Spinal cord (tissue), 10 donors: ENCODE results near the gene CRTC1. TPM values are rescaled to one million over a fixed set of nuclear protein-coding genes. Genes with fewer than 3 reads are reported as not detected.

Source experiments
- DNase-seq, 6 donors: peaks; one replicate each; pipeline versions ENCODE4 v3.0.0 to v3.0.0-alpha.2; 2013 to 2015; ENCODE audit warnings: low spot score in 6 of 6, low read depth in 4 of 6
- H3K27ac ChIP-seq: one replicate; pipeline ENCODE4 v1.5.1; 2013; ENCODE audit warnings: low read depth, low read length, control low read depth
- H3K27me3 ChIP-seq: one replicate; pipeline ENCODE4 v1.6.1; 2013; ENCODE audit warnings: low read length; ENCODE audit not compliant: control insufficient read depth, insufficient read depth
- H3K36me3 ChIP-seq: one replicate; pipeline ENCODE4 v1.6.1; 2013; ENCODE audit warnings: low read length; ENCODE audit not compliant: control insufficient read depth, insufficient read depth
- H3K4me1 ChIP-seq: one replicate; pipeline ENCODE4 v1.6.1; 2013; ENCODE audit warnings: low read length; ENCODE audit not compliant: control insufficient read depth, insufficient read depth
- H3K4me3 ChIP-seq: one replicate; pipeline ENCODE4 v1.5.1; 2013; ENCODE audit warnings: low read depth, low read length, control low read depth
- H3K9me3 ChIP-seq: one replicate; pipeline ENCODE4 v1.6.1; 2013; ENCODE audit warnings: low read length; ENCODE audit not compliant: control insufficient read depth, insufficient read depth
- WGBS: methylation state at CpG from one replicate; pipeline ENCODE4 v1.1.5; 2013; ENCODE audit warnings: missing lambda C conversion rate; ENCODE audit not compliant: insufficient coverage; 5-methylcytosine and 5-hydroxymethylcytosine counted together
- long read RNA-seq, 4 donors: transcript quantifications; one replicate each; lab custom pipeline, GENCODE V29; 2026
- polyA plus RNA-seq, 2 donors: library from polyadenylated mRNA; unstranded; fragments of 120-200 nt; gene quantifications; one replicate each; pipeline ENCODE4 v1.2.1, GENCODE V29; 2013; ENCODE audit not compliant: insufficient read length in 2 of 2
- total RNA-seq, 2 donors: library from RNA; depleted of rRNA in 1 of 2; stranded (reverse); fragments of 120-200 nt in 1 of 2; fragments of >200 nt in 1 of 2; gene quantifications; one replicate each; pipeline versions ENCODE4 v1.2.3 to v1.2.4, GENCODE V29; 2013 to 2014
- donor health status: healthy.

The CRTC1 gene, protein sequence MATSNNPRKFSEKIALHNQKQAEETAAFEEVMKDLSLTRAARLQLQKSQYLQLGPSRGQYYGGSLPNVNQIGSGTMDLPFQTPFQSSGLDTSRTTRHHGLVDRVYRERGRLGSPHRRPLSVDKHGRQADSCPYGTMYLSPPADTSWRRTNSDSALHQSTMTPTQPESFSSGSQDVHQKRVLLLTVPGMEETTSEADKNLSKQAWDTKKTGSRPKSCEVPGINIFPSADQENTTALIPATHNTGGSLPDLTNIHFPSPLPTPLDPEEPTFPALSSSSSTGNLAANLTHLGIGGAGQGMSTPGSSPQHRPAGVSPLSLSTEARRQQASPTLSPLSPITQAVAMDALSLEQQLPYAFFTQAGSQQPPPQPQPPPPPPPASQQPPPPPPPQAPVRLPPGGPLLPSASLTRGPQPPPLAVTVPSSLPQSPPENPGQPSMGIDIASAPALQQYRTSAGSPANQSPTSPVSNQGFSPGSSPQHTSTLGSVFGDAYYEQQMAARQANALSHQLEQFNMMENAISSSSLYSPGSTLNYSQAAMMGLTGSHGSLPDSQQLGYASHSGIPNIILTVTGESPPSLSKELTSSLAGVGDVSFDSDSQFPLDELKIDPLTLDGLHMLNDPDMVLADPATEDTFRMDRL
- total RNA-seq = 1 to 10 TPM; 5.6 to 7.8 TPM
- polyA plus RNA-seq = 10 to 100 TPM; 44.7 to 45.3 TPM
- long read RNA-seq, donor 1, partial matches to known transcripts = 16 of 18 reads
- long read RNA-seq, donor 1, other reads (novel, unspliced or antisense) = 0 of 18 reads
- long read RNA-seq, donor 2 = 0 reads
- long read RNA-seq, donor 3, partial matches to known transcripts = 5 of 5 reads
- long read RNA-seq, donor 3, other reads (novel, unspliced or antisense) = 0 of 5 reads
- long read RNA-seq, donor 4 = 0 reads

DNA sequence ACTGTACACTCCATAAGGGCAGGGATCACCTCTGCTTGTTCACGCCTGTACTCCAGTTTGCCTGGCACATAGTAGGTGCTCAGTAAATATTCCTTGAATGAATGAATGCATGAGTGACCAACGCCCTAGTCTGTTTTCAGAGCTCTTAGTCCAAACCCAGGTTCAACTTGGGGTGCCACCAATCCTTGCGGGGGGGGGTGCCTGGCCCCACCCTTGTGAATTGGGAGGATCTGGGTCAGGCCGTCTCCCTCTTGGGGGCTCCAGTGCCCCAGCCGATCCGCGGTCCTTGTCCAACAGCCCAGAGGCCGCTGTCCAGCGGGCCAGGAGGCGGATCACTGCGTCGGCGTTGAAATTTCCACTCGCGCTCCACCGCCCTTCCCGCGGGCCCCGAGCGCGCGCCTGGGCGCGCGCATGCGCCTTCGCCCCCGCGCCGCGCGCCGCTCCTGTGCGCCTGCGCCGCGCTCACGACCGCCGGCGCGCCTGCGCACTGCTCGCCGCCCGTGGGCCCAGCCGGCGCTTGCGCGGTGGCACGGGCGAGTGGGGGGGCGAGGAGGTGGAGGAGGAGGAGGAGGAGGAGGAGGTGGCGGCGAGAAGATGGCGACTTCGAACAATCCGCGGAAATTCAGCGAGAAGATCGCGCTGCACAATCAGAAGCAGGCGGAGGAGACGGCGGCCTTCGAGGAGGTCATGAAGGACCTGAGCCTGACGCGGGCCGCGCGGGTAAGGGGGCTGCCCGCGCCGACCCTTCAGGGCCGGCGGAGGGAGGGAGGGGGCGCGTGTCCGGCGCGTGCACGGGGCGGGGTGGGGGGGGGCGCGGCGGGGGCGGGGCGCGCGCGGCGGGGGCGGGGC, at the start of gene CRTC1:
Gene CRTC1 (plus strand): TSS at position 572 of the 849 bp plus-strand sequence. CDS start 23 bp downstream, at position 595.
- H3K27me3 ChIP-seq = no peaks in the 10 kb centered on the region
- 1% methylated on average over 75 of the region's 93 CpGs for WGBS
- peak; percentile 70 to 97 (median 84) for DNase-seq
- peak within 1 kb of the TSS; percentile 63 for H3K4me3 ChIP-seq
- H3K4me1 ChIP-seq = peaks cover 22% of the 10 kb centered on the region
- H3K9me3 ChIP-seq = no peaks in the 10 kb centered on the region
- H3K27ac ChIP-seq = peak within 1 kb of the TSS; percentile 86
- peaks cover 6% of the 10 kb centered on the region for H3K36me3 ChIP-seq

DNA sequence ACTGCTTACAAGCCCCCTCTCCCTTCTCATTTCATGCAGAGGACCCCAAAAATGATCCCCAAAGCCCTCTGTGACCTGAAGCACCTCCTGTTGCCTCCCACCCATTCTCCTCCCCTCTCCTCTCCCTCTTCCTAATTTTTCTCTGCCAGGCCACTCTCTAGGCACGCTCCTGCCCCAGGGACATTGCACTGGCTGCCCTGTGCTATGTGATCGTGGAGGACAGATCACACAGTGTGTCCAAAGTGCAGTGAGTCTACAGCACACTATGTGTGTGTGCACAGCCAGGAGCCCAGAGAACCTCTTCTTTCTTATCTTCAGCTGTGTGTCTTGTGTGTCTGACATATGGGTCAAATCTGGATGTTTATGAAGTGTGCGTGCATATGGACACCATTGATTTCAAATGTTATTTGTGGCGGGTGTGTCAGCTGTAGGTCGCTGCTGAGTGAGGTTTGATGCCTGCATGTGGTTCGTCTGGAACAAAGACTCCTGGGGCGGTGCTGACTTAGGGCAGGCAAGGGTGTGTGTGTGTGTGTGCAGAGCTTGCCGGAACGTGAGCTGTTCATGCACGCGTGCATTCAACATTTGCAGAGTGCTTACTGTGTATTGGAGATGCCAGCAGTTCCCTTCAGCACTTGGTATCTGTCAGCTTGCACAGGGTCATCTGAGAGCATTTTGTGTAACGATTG, 48.7 kb upstream of the CRTC1 start:
- Histone ChIP-seq H3K27me3 (no peaks in the 10 kb centered on the region), H3K4me3 (no peak overlapping the region), H3K9me3 (no peaks in the 10 kb centered on the region), H3K27ac (no peak overlapping the region), H3K4me1 (peaks cover 35% of the 10 kb centered on the region), H3K36me3 (no peaks in the 10 kb centered on the region)
- peak in 2 of 6 donors; percentile 49 to 58 for DNase-seq
- WGBS = 48% methylated on average over 12 of the region's 12 CpGs

DNA sequence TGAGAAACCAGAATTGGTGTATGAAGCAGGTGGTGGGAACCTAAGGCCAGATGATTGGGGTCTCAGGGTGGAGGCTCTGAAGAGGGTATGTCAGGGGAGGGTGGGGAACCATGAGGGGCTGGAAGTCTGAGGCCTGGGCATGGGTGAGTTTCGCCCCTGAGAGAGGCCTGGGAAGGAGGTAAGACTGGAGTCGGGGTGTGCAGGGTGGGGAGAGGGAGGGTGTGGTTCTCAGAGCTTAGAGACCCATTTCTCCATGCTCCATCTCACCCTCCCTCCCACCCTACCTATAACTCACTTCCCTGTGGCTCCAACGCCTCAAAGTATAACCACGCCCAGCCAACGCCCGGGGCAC, 47.7 kb upstream of the CRTC1 start:
- Histone ChIP-seq H3K36me3 (no peaks in the 10 kb centered on the region), H3K27ac (no peak overlapping the region), H3K27me3 (no peaks in the 10 kb centered on the region), H3K9me3 (no peaks in the 10 kb centered on the region), H3K4me3 (no peak overlapping the region), H3K4me1 (peaks cover 34% of the 10 kb centered on the region)
- DNase-seq = no peak
- 20% methylated on average over 1 of the region's 6 CpGs for WGBS

DNA sequence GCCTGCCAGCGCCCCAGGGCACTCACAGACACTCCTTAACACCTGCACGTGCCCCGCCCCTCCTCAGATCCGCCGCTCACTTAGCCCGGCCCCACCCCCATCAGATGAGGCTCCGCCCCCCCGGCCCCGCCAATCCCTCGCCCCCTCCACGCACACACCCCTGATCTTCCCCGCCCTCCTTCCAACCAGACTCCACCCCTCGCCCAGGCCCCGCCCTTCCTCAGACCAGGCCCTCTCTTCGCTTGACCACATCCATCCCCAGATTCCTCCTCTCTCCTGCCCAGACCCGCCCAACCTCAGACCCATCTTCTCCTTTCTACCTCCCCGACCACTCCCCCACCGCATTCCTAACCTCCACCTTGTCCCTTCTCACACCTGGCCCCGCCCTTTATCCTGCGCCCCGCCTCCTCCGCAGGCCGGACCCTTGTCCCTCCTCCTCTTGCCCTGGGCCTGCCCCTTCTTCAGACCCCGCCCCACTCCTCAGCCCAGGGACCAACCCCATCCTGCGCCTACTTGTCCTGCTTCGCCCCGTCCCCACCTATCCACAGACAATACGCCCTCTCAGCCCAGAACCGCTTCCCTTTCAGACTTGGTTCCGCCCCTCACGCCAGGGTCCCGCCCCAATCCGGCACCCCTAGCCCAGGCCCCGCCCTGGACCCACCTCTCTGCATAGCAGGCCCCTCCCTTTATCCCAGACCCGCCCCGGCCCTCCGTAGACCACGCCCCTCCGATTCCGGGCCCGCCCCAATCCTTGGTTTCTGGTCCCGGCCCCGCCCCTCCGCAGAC, 47.1 kb upstream of the CRTC1 start:
- DNase-seq = peak in 4 of 6 donors; percentile 88 to 99 (median 95)
- 2% methylated on average over 39 of the region's 44 CpGs for WGBS
- H3K9me3 ChIP-seq = no peaks in the 10 kb centered on the region
- no peaks in the 10 kb centered on the region for H3K36me3 ChIP-seq
- peaks cover 34% of the 10 kb centered on the region for H3K4me1 ChIP-seq
- H3K27me3 ChIP-seq = no peaks in the 10 kb centered on the region
- H3K27ac ChIP-seq = peak overlapping the region; percentile 79
- peak overlapping the region; percentile 65 for H3K4me3 ChIP-seq

DNA sequence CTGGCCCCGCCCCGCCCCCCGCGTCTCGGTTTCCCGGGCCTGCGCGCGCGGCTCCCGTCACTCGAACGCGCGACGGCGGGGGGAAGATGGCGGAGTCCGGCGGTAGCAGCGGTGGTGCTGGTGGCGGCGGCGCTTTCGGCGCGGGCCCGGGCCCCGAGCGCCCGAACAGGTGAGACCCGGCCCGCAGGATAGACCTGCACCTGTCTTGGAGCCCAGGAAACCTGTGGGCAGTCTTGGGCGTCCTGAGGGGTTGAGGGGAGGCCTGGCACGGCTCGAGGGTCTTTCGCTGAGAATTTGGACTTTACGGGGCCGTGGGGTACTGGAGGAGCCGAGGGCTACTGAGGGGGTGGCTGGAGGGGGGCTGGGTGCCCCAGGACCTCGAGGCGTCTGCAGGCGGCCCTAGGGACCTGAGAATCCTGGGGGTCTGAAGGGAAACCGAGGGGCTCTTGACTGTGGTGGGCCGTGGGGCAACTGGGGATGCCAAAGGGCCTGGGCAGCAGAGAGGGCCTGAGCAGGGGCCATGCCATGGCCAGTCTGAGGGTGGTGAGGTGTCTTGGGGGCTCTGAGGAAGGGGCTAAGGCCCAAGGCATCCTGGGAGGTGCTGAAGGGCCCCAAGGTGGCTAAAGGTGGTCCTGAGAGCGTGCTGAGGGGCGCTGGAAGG, 46.4 kb upstream of the CRTC1 start, which contains the start of gene KLHL26:
Gene KLHL26 (plus strand): TSS at position 60 of the 661 bp plus-strand sequence. CDS start 27 bp downstream, at position 87.
- no peak for DNase-seq
- 2% methylated on average over 47 of the region's 47 CpGs for WGBS

DNA sequence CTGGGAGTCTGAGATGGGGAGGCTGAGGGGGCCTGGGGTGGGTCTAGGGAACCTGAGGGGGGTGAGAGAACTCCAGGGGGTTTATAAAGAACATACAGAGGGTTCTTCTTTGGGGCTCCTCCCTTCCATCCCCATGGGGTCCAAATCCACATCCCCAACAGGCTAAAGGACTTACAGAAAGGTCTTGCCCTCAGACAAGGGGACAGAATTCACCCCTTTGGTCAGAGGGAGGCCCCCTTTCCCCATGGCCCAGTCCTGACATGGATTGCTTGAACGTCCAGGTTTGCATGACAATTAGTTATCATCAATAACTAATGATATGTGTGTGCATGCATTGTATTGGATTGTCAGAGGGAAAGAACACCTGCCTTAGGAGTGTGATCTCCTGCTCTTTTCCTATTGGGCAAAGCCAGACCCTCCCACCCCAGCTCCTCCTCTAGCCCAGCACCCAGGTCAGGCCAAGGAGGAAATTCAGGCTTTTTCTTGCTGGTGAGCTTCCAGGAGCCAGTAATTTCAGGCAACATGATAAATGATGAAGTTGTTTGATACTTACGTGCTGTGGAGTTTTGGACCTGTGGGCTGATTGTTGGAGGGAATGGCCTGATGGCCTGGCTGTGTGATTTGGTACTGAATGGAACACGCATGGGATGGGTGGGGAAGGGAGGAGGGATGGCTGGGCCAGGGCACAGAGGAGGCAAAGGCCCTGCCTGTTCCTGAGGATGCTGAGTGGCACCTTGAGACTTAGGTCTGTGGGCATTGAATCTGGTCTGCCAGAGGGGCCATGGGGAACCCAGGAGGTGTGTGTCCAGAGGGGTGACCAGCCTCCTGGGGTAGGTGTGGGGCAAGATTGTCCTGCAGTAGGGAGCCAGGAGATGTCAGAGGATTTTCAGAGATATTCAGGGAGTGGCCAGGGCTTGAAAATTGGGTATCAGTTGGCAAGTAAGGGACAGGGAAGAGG, 45.5 kb upstream of the CRTC1 start:
- peak in 1 of 6 donors; percentile 28 for DNase-seq
- Histone ChIP-seq H3K4me1 (peaks cover 34% of the 10 kb centered on the region), H3K9me3 (no peaks in the 10 kb centered on the region), H3K27ac (peak overlapping the region; percentile 86), H3K36me3 (no peaks in the 10 kb centered on the region), H3K4me3 (peak overlapping the region; percentile 75), H3K27me3 (no peaks in the 10 kb centered on the region)
- 44% methylated on average over 2 of the region's 3 CpGs for WGBS

More for the DNA sequence above, 46.4 kb upstream of the CRTC1 start, which contains the start of gene KLHL26:
- H3K4me1 ChIP-seq = peaks cover 34% of the 10 kb centered on the region
- H3K36me3 ChIP-seq = no peaks in the 10 kb centered on the region
- H3K27me3 ChIP-seq = no peaks in the 10 kb centered on the region
- peak within 1 kb of the TSS; percentile 75 for H3K4me3 ChIP-seq
- H3K27ac ChIP-seq = peak within 1 kb of the TSS; percentile 86
- H3K9me3 ChIP-seq = no peaks in the 10 kb centered on the region

DNA sequence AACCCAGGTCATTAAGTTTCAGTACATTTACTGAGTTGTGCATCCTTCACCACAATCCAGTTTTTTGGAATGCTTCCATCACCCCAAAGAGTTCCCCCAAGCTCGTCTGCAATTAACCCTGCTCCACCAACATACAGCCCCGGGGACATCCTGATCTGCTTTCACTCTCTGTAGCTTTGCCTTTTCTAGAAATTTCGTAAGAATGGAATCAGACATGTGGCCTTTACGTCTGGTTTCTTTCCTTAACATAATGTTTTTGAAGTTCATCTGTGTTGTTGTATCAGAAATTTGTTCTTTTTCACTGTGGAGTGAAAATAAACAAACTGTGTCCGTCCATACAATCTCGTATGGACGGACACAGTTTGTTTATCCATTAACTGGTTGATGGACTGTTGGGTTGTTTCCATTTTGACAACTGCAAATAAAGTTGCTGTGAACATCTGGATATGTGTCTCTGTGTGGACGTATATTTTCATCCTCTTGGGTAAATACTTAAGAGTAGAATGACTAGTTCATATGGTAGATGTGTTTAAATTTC, 43.7 kb upstream of the CRTC1 start:
- Histone ChIP-seq H3K27me3 (no peaks in the 10 kb centered on the region), H3K27ac (no peak overlapping the region), H3K4me1 (peaks cover 38% of the 10 kb centered on the region), H3K4me3 (no peak overlapping the region), H3K36me3 (no peaks in the 10 kb centered on the region), H3K9me3 (no peaks in the 10 kb centered on the region)
- DNase-seq = no peak
- 74% methylated on average over 6 of the region's 8 CpGs for WGBS
